ENCODE measurements around the gene ARHGAP45. TPM values are rescaled to one million over a fixed set of nuclear protein-coding genes. Genes with fewer than 3 reads are reported as not detected.

The ARHGAP45 gene
- polyA plus RNA-seq, 2 of the 4 experiments (the other 2 are of a cell fraction) = 1.2 to 1.9 TPM

DNA sequence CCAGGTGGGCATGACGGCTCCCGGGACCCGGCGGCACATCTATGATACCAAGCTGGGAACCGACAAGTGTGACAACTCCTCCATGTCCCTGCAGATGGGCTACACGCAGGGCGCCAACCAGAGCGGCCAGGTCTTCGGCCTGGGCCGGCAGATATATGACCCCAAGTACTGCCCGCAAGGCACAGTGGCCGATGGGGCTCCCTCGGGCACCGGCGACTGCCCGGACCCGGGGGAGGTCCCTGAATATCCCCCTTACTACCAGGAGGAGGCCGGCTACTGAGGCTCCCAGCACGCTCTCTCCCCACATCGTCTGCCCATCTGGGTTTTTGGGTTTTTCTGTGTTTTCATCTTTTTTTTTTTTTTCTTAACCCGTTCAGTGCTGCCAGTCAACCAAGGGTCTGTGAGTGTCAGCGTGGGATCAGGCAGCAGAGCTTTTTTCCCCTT, 29.3 kb upstream of the ARHGAP45 start (continued):
- TF ChIP-seq MYC (IDR thresholded peaks at IDR 0.05; ENCODE audit: borderline replicate concordance, low read length) = no peak

DNA sequence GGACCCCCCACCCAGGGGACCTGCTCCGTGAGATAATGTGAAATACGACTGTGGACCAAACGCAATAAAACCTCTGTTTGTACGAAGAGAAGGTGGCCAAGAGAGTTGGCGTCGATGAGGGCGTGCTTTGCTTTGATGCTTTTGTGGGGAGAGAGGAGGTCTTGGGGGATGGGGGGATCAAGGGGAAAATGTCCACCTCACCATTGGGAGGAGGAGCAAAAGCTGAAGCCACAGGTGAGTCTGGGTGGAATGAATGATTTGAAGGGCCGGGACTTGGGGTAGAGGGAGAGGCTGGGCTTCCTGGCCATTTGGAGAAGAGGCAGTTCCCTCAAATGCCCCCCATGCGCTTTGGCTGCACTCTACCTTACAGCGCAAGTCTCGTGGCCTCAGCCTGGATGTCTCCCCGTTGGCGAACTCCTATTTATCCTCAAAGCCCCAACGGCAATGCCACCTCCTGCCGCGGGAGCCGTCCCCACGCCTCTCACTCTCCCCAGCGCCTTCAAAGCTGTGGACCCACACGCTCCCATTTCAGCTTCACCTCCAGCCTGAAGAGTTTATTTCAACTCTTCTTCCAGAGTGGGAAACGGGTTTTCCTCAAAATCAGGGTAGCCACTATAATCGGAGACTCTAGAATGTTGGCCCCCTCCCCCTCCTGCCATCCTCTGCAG, 27.9 kb upstream of the ARHGAP45 start:
- TF ChIP-seq ESRRA (IDR thresholded peaks at IDR 0.05; ENCODE audit: borderline replicate concordance, low read length) (no peak), HOXA7 (CRISPR knock-in tag; IDR thresholded peaks at IDR 0.05) (no peak), RNF2 (IDR thresholded peaks at IDR 0.05; ENCODE audit: borderline replicate concordance, low read depth) (no peak), CBX2 (IDR thresholded peaks at IDR 0.05; ENCODE audit: borderline replicate concordance, low read depth) (no peak), EHF (CRISPR knock-in tag; IDR thresholded peaks at IDR 0.05) (no peak), TFCP2L1 (CRISPR knock-in tag; IDR thresholded peaks at IDR 0.05) (no peak)
- TF ChIP-seq, protein P1, sequence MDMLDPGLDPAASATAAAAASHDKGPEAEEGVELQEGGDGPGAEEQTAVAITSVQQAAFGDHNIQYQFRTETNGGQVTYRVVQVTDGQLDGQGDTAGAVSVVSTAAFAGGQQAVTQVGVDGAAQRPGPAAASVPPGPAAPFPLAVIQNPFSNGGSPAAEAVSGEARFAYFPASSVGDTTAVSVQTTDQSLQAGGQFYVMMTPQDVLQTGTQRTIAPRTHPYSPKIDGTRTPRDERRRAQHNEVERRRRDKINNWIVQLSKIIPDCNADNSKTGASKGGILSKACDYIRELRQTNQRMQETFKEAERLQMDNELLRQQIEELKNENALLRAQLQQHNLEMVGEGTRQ (IDR thresholded peaks at IDR 0.05) = no peak
- TF ChIP-seq, protein P2, sequence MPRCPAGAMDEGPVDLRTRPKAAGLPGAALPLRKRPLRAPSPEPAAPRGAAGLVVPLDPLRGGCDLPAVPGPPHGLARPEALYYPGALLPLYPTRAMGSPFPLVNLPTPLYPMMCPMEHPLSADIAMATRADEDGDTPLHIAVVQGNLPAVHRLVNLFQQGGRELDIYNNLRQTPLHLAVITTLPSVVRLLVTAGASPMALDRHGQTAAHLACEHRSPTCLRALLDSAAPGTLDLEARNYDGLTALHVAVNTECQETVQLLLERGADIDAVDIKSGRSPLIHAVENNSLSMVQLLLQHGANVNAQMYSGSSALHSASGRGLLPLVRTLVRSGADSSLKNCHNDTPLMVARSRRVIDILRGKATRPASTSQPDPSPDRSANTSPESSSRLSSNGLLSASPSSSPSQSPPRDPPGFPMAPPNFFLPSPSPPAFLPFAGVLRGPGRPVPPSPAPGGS (IDR thresholded peaks at IDR 0.05) = no peak
- TF ChIP-seq, protein P3, sequence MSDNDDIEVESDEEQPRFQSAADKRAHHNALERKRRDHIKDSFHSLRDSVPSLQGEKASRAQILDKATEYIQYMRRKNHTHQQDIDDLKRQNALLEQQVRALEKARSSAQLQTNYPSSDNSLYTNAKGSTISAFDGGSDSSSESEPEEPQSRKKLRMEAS (IDR thresholded peaks at IDR 0.05) = no peak
- ATAC-seq (no peak), FAIRE-seq (no peak), DNase-seq (ENCODE audit: low read depth in 1 of 2, low spot score in 1 of 2) (no peak)
- CTCF ChIA-PET = interaction anchor here (1.2 to 3.0 kb wide), 3 partner anchors 9 to 74 kb away, joined by 5 to 12 read pairs (median 9); partner anchors contain the start of gene CNN2
- H3K4me3 ChIP-seq = no peak overlapping the region; the same call in 2 of the 3 replicates
- H3K9me3 ChIP-seq = no peaks in the 10 kb centered on the region
- peak overlapping the region; percentile 96 for H3K4me2 ChIP-seq
- POLR2A ChIA-PET = interaction anchor here (0.9 to 1.4 kb wide), 4 partner anchors 10 to 230 kb away, joined by 4 to 7 read pairs (median 6); partner anchors contain the start of genes CIRBP, CNN2 and RNU6-2
- peak overlapping the region; percentile 36 to 70; a peak in 3 of 6 replicates for H3K27ac ChIP-seq
- WGBS (ENCODE audit: missing lambda C conversion rate) = 71% methylated on average over 22 of the region's 22 CpGs
- H3K4me1 ChIP-seq = peaks cover 19% of the 10 kb centered on the region

DNA sequence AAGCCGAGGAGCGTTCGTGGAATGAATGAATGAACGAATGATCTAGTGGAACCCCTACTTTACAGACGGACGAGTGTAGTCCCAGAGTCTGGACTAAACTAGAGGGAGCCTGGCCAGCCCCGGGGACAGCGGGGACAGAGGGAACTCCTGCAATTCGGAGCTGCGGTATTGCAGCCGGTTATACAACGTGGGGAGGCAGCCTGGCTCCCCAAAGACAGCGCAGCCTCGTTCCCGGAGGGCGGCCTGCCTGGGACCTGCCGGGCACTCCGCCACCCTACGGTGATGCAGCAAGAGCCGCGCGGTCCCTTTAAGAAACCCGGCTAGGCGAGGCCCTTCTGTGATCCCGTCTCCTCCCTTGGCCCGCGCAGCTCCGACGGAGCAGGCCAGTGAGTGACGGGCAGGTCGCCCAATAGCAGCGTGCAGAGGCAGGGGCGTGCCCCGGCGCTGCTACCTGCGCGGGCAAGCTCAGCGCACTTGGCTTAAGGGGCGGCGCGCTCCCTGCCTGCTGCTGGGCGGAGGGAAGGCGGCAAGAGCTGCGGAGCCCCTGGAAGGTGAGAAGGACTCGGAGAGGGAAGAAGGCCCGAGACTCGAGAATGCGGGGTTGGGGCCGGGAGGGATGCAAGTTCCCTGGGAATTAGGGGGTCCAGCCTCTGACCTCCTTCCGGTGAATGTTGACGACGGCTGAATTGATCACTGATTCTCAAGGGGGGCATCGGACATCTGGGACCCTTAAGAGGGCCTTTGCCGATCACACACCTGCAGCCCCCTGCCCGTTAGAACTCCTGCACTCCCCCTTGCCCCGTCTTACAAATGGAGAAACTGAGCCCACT, 27.1 kb upstream of the ARHGAP45 start, which contains the start of gene ABCA7:
ABCA7 (plus strand) TSS at position 462 of the 830 bp plus-strand sequence. CDS start 1,255 bp downstream, outside the sequence.
- H3K4me2 ChIP-seq = peak within 1 kb of the TSS; percentile 96
- H3K9me3 ChIP-seq = no peaks in the 10 kb centered on the region
- peak within 1 kb of the TSS; percentile 62 to 86 for H3K27ac ChIP-seq
- ChIA-PET POLR2A (interaction anchor here (0.9 to 1.4 kb wide), 4 partner anchors 11 to 229 kb away, joined by 4 to 7 read pairs (median 6); partner anchors contain the start of genes CIRBP, CNN2 and RNU6-2), CTCF (interaction anchor here (1.2 to 3.0 kb wide), 4 partner anchors 9 to 73 kb away, joined by 3 to 12 read pairs (median 7); partner anchors contain the start of gene CNN2)
- peaks cover 19% of the 10 kb centered on the region for H3K4me1 ChIP-seq
- peak within 1 kb of the TSS; percentile 51 for H3K4me3 ChIP-seq
- peak; percentile 68 to 98 for DNase-seq (ENCODE audit: low read depth in 1 of 2, low spot score in 1 of 2)
- ATAC-seq = peak; percentile 69 to 82
- WGBS (ENCODE audit: missing lambda C conversion rate) = 14% methylated on average over 23 of the region's 56 CpGs
- no peak for FAIRE-seq
- TF ChIP-seq, protein P4, sequence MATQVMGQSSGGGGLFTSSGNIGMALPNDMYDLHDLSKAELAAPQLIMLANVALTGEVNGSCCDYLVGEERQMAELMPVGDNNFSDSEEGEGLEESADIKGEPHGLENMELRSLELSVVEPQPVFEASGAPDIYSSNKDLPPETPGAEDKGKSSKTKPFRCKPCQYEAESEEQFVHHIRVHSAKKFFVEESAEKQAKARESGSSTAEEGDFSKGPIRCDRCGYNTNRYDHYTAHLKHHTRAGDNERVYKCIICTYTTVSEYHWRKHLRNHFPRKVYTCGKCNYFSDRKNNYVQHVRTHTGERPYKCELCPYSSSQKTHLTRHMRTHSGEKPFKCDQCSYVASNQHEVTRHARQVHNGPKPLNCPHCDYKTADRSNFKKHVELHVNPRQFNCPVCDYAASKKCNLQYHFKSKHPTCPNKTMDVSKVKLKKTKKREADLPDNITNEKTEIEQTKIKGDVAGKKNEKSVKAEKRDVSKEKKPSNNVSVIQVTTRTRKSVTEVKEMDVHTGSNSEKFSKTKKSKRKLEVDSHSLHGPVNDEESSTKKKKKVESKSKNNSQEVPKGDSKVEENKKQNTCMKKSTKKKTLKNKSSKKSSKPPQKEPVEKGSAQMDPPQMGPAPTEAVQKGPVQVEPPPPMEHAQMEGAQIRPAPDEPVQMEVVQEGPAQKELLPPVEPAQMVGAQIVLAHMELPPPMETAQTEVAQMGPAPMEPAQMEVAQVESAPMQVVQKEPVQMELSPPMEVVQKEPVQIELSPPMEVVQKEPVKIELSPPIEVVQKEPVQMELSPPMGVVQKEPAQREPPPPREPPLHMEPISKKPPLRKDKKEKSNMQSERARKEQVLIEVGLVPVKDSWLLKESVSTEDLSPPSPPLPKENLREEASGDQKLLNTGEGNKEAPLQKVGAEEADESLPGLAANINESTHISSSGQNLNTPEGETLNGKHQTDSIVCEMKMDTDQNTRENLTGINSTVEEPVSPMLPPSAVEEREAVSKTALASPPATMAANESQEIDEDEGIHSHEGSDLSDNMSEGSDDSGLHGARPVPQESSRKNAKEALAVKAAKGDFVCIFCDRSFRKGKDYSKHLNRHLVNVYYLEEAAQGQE (IDR thresholded peaks at IDR 0.05) = no peak
- no peak for TF ChIP-seq CBX8 (IDR thresholded peaks at IDR 0.05)
- no peak; the same call in 1 of the 2 replicates for TF ChIP-seq POLR2A (IDR thresholded peaks at IDR 0.05; ENCODE audit: low read length)
- TF ChIP-seq RFX5 (IDR thresholded peaks at IDR 0.05) = no peak
- TF ChIP-seq, protein P5, sequence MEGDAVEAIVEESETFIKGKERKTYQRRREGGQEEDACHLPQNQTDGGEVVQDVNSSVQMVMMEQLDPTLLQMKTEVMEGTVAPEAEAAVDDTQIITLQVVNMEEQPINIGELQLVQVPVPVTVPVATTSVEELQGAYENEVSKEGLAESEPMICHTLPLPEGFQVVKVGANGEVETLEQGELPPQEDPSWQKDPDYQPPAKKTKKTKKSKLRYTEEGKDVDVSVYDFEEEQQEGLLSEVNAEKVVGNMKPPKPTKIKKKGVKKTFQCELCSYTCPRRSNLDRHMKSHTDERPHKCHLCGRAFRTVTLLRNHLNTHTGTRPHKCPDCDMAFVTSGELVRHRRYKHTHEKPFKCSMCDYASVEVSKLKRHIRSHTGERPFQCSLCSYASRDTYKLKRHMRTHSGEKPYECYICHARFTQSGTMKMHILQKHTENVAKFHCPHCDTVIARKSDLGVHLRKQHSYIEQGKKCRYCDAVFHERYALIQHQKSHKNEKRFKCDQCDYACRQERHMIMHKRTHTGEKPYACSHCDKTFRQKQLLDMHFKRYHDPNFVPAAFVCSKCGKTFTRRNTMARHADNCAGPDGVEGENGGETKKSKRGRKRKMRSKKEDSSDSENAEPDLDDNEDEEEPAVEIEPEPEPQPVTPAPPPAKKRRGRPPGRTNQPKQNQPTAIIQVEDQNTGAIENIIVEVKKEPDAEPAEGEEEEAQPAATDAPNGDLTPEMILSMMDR (IDR thresholded peaks at IDR 0.05) = no peak
- no peak for TF ChIP-seq RCOR1 (IDR thresholded peaks at IDR 0.05; ENCODE audit: low read depth, low read length)
- TF ChIP-seq SMC3 (IDR thresholded peaks at IDR 0.05) = no peak
- no peak for TF ChIP-seq HOXB13 (CRISPR knock-in tag; IDR thresholded peaks at IDR 0.05; ENCODE audit: low read depth)
- TF ChIP-seq ZSCAN20 (CRISPR knock-in tag; IDR thresholded peaks at IDR 0.05) = no peak
- no peak for TF ChIP-seq HEYL (CRISPR knock-in tag; IDR thresholded peaks at IDR 0.05)
- TF ChIP-seq HOXA7 (CRISPR knock-in tag; IDR thresholded peaks at IDR 0.05) = peak; percentile 91; the same call in 1 of the 2 replicates
- no peak for TF ChIP-seq NPAS2 (CRISPR knock-in tag; IDR thresholded peaks at IDR 0.05; ENCODE audit: borderline replicate concordance)
- no peak for TF ChIP-seq RAD21 (conservative IDR thresholded peaks at IDR 0.05 in 1 of 2, IDR thresholded peaks at IDR 0.05 in 1 of 2)
- TF ChIP-seq, protein P6, sequence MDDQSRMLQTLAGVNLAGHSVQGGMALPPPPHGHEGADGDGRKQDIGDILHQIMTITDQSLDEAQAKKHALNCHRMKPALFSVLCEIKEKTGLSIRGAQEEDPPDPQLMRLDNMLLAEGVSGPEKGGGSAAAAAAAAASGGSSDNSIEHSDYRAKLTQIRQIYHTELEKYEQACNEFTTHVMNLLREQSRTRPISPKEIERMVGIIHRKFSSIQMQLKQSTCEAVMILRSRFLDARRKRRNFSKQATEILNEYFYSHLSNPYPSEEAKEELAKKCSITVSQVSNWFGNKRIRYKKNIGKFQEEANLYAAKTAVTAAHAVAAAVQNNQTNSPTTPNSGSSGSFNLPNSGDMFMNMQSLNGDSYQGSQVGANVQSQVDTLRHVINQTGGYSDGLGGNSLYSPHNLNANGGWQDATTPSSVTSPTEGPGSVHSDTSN (IDR thresholded peaks at IDR 0.05) = peak; percentile 99

Data from A549 (cell line).